B cell (primary cell): Measurements from ENCODE around the gene PTPN11.

Source experiments
- CTCF ChIP-seq: fragments of 200-600 bp; IDR thresholded peaks from one replicate; pipeline ENCODE4 v1.8.0; 2022; ENCODE audit warnings: antibody characterized with exemption, mild to moderate bottlenecking
- EZH2 ChIP-seq: IDR thresholded peaks from 2 replicates; pipeline ENCODE4 v1.6.1; 2012; ENCODE audit warnings: borderline replicate concordance, low read depth, mild to moderate bottlenecking, moderate library complexity, low read length; ENCODE audit not compliant: insufficient read depth, poor library complexity, severe bottlenecking

GRCh38 chr12:112488257-112488876, 69.6 kb downstream of the PTPN11 start:
- no peak for TF ChIP-seq EZH2
- no peak for TF ChIP-seq CTCF
